CD8-positive, alpha-beta memory T cell (primary cell): Measurements from ENCODE around the gene MICU1. TPM values are rescaled to one million over a fixed set of nuclear protein-coding genes. Genes with fewer than 3 reads are reported as not detected.
A peak's percentile ranks its signal among the peaks of the same experiment; 100 is the strongest.

Source experiments
- CTCF ChIA-PET: fragments of 350-600 bp; sonication (Branson Sonifier 250); formaldehyde crosslinking; loops from one replicate; lab custom pipeline; 2021; ENCODE audit warnings: antibody characterized with exemption; lab: Charles Lee
- POLR2A ChIA-PET: fragments of 350-600 bp; sonication (Branson Sonifier 250); formaldehyde crosslinking; loops from one replicate; lab custom pipeline; 2021; ENCODE audit warnings: antibody characterized with exemption; lab: Charles Lee
- DNase-seq, 5 donors: peaks; one replicate each; pipeline versions ENCODE4 v3.0.0 to v3.0.0-alpha.2; 2020 to 2022; ENCODE audit warnings: mixed read lengths in 1 of 5
- H3K27ac ChIP-seq: one replicate; pipeline ENCODE4 v1.7.0; 2013; ENCODE audit warnings: low read depth, mild to moderate bottlenecking, low read length, moderate library complexity
- H3K27me3 ChIP-seq: 2 replicates; pipeline ENCODE4 v1.7.0; 2013; ENCODE audit warnings: low read length, mild to moderate bottlenecking; ENCODE audit not compliant: insufficient read depth, poor library complexity, severe bottlenecking
- H3K36me3 ChIP-seq: 2 replicates; pipeline ENCODE4 v1.7.0; 2013; ENCODE audit warnings: mild to moderate bottlenecking, low read length, moderate library complexity; ENCODE audit not compliant: insufficient read depth
- H3K4me1 ChIP-seq: 2 replicates; pipeline ENCODE4 v1.7.0; 2013; ENCODE audit warnings: mild to moderate bottlenecking, low read length, moderate library complexity; ENCODE audit not compliant: insufficient read depth
- H3K4me3 ChIP-seq: 2 replicates; pipeline ENCODE4 v1.7.0; 2013; ENCODE audit warnings: mild to moderate bottlenecking, low read length
- H3K9me3 ChIP-seq: 2 replicates; pipeline ENCODE4 v1.7.0; 2013; ENCODE audit warnings: mild to moderate bottlenecking, low read length
- H3K27ac Mint-ChIP-seq, 8 donors: one replicate each; pipeline ENCODE4 v1.8.0; 2020 to 2021; ENCODE audit warnings: mixed read lengths in 8 of 8, mild to moderate bottlenecking in 6 of 8, inconsistent platforms in 3 of 8, moderate library complexity in 3 of 8
- H3K27me3 Mint-ChIP-seq, 2 donors: one replicate each; pipeline ENCODE4 v1.8.0; 2020 to 2021; ENCODE audit warnings: mixed read lengths in 2 of 2, mild to moderate bottlenecking in 1 of 2, moderate library complexity in 1 of 2
- H3K36me3 Mint-ChIP-seq, 3 donors: one replicate each; pipeline ENCODE4 v1.8.0; 2020 to 2021; ENCODE audit warnings: mixed read lengths in 3 of 3, inconsistent platforms in 1 of 3, mild to moderate bottlenecking in 1 of 3
- H3K4me1 Mint-ChIP-seq, 3 donors: one replicate each; pipeline ENCODE4 v1.8.0; 2020 to 2021; ENCODE audit warnings: mixed read lengths in 3 of 3, inconsistent platforms in 1 of 3, mild to moderate bottlenecking in 1 of 3
- H3K4me3 Mint-ChIP-seq, 7 donors: one replicate each; pipeline ENCODE4 v1.8.0; 2020 to 2021; ENCODE audit warnings: mixed read lengths in 7 of 7, mild to moderate bottlenecking in 6 of 7, moderate library complexity in 4 of 7, inconsistent platforms in 2 of 7
- H3K9me3 Mint-ChIP-seq, 5 donors: one replicate each; pipeline ENCODE4 v1.8.0; 2020 to 2022; ENCODE audit warnings: mixed read lengths in 5 of 5, mild to moderate bottlenecking in 3 of 5, moderate library complexity in 2 of 5, inconsistent platforms in 1 of 5
- polyA plus RNA-seq: library from polyadenylated mRNA; unstranded; fragments of 300-500 nt; fragmentation: Illumina TruSeq; gene quantifications from one replicate; pipeline ENCODE4 v1.2.3, GENCODE V29; 2021
- total RNA-seq, 2 experiments: library from RNA; stranded (reverse); gene quantifications; one replicate each; pipeline ENCODE4 v1.2.3, GENCODE V29; 2021

The MICU1 gene
- total and polyA plus RNA-seq, 3 experiments from 2014 or later: 25.3 to 27.9 (median 26.9) TPM

- POLR2A ChIA-PET: no interaction called here
- no peak overlapping the region for H3K4me3 ChIP-seq
- Mint-ChIP-seq H3K27me3 (no peaks in the 10 kb centered on the region), H3K27ac (no peak overlapping the region), H3K4me1 (no peaks in the 10 kb centered on the region), H3K4me3 (no peak overlapping the region), H3K36me3 (peaks cover 14 to 16% (median 15%) of the 10 kb centered on the region in 3 donors), H3K9me3 (peaks cover 0 to 2% (median 0%) of the 10 kb centered on the region in 5 donors)
- H3K27ac ChIP-seq: no peak overlapping the region
- no peaks in the 10 kb centered on the region for H3K4me1 ChIP-seq
- DNase-seq: no peak
- CTCF ChIA-PET: no interaction called here
- H3K36me3 ChIP-seq: no peaks in the 10 kb centered on the region
- no peaks in the 10 kb centered on the region for H3K9me3 ChIP-seq
- no peaks in the 10 kb centered on the region for H3K27me3 ChIP-seq
Observed at GRCh38 chr10:72426986-72427385, 198.9 kb downstream of the MICU1 start.

- H3K9me3 ChIP-seq: no peaks in the 10 kb centered on the region
- no peaks in the 10 kb centered on the region for H3K4me1 Mint-ChIP-seq
- no peaks in the 10 kb centered on the region for H3K4me1 ChIP-seq
- peaks cover 25 to 29% (median 29%) of the 10 kb centered on the region in 3 donors for H3K36me3 Mint-ChIP-seq
- no peak overlapping the region for H3K4me3 Mint-ChIP-seq
- DNase-seq: no peak
- H3K9me3 Mint-ChIP-seq: peaks cover 0 to 3% (median 0%) of the 10 kb centered on the region in 5 donors
- CTCF ChIA-PET: no interaction called here
- H3K27ac ChIP-seq: no peak overlapping the region
- POLR2A ChIA-PET: no interaction called here
- H3K27me3 Mint-ChIP-seq: peaks cover 0 to 2% of the 10 kb centered on the region in 2 donors
- H3K27ac Mint-ChIP-seq: no peak overlapping the region
- H3K27me3 ChIP-seq: no peaks in the 10 kb centered on the region
- H3K36me3 ChIP-seq: no peaks in the 10 kb centered on the region
- no peak overlapping the region for H3K4me3 ChIP-seq
Observed at GRCh38 chr10:72425133-72425532, 200.7 kb downstream of the MICU1 start.

- CTCF ChIA-PET: no interaction called here
- H3K27ac ChIP-seq: no peak overlapping the region
- no peaks in the 10 kb centered on the region for H3K9me3 ChIP-seq
- H3K36me3 Mint-ChIP-seq: peaks cover 27 to 33% (median 29%) of the 10 kb centered on the region in 3 donors
- POLR2A ChIA-PET: no interaction called here
- H3K4me3 Mint-ChIP-seq: no peak overlapping the region
- H3K9me3 Mint-ChIP-seq: peaks cover 0 to 3% (median 0%) of the 10 kb centered on the region in 5 donors
- no peak overlapping the region for H3K4me3 ChIP-seq
- no peaks in the 10 kb centered on the region for H3K4me1 ChIP-seq
- no peak for DNase-seq
- no peaks in the 10 kb centered on the region for H3K36me3 ChIP-seq
- H3K27me3 ChIP-seq: no peaks in the 10 kb centered on the region
- peaks cover 0 to 2% of the 10 kb centered on the region in 2 donors for H3K27me3 Mint-ChIP-seq
- no peaks in the 10 kb centered on the region for H3K4me1 Mint-ChIP-seq
- peak overlapping the region in 1 of 8 donors; percentile 68 for H3K27ac Mint-ChIP-seq
Observed at GRCh38 chr10:72424561-72424960, 201.3 kb downstream of the MICU1 start.

- H3K9me3 Mint-ChIP-seq: peaks cover 0 to 3% (median 0%) of the 10 kb centered on the region in 5 donors
- no peak overlapping the region for H3K27ac Mint-ChIP-seq
- no peak overlapping the region for H3K4me3 Mint-ChIP-seq
- H3K4me1 Mint-ChIP-seq: no peaks in the 10 kb centered on the region
- H3K9me3 ChIP-seq: no peaks in the 10 kb centered on the region
- ChIA-PET POLR2A (no interaction called here), CTCF (no interaction called here)
- DNase-seq: no peak
- H3K36me3 Mint-ChIP-seq: peaks cover 27 to 35% (median 29%) of the 10 kb centered on the region in 3 donors
- H3K4me3 ChIP-seq: no peak overlapping the region
- peaks cover 0 to 2% of the 10 kb centered on the region in 2 donors for H3K27me3 Mint-ChIP-seq
- no peaks in the 10 kb centered on the region for H3K4me1 ChIP-seq
- no peaks in the 10 kb centered on the region for H3K36me3 ChIP-seq
- H3K27me3 ChIP-seq: no peaks in the 10 kb centered on the region
- no peak overlapping the region for H3K27ac ChIP-seq
Observed at GRCh38 chr10:72423426-72423825, 202.5 kb downstream of the MICU1 start.

- DNase-seq: no peak
- Histone ChIP-seq H3K27me3 (no peaks in the 10 kb centered on the region), H3K9me3 (no peaks in the 10 kb centered on the region), H3K4me1 (no peaks in the 10 kb centered on the region), H3K4me3 (no peak overlapping the region), H3K27ac (no peak overlapping the region), H3K36me3 (no peaks in the 10 kb centered on the region)
- Mint-ChIP-seq H3K27ac (peak overlapping the region in 2 of 8 donors; percentile 50 to 60), H3K27me3 (peaks cover 0 to 2% of the 10 kb centered on the region in 2 donors), H3K4me3 (no peak overlapping the region), H3K36me3 (peaks cover 25 to 35% (median 28%) of the 10 kb centered on the region in 3 donors), H3K9me3 (peaks cover 0 to 3% (median 0%) of the 10 kb centered on the region in 5 donors), H3K4me1 (no peaks in the 10 kb centered on the region)
- ChIA-PET CTCF (no interaction called here), POLR2A (no interaction called here)
Observed at GRCh38 chr10:72421885-72422540, 203.9 kb downstream of the MICU1 start.

- Histone ChIP-seq H3K4me3 (no peak overlapping the region), H3K36me3 (no peaks in the 10 kb centered on the region), H3K9me3 (no peaks in the 10 kb centered on the region), H3K27me3 (no peaks in the 10 kb centered on the region), H3K4me1 (no peaks in the 10 kb centered on the region), H3K27ac (no peak overlapping the region)
- Mint-ChIP-seq H3K36me3 (peaks cover 24 to 43% (median 34%) of the 10 kb centered on the region in 3 donors), H3K4me3 (no peak overlapping the region), H3K27me3 (peaks cover 0 to 2% of the 10 kb centered on the region in 2 donors), H3K27ac (no peak overlapping the region), H3K9me3 (peaks cover 0 to 7% (median 3%) of the 10 kb centered on the region in 5 donors), H3K4me1 (no peaks in the 10 kb centered on the region)
- POLR2A ChIA-PET: no interaction called here
- no peak for DNase-seq
- CTCF ChIA-PET: no interaction called here
Observed at GRCh38 chr10:72419241-72419640, 206.6 kb downstream of the MICU1 start.

GRCh38 chr10:72418679-72419078, 207.2 kb downstream of the MICU1 start:
- H3K27me3 ChIP-seq: no peaks in the 10 kb centered on the region
- ChIA-PET POLR2A (no interaction called here), CTCF (no interaction called here)
- H3K4me3 ChIP-seq: no peak overlapping the region
- no peak overlapping the region for H3K27ac ChIP-seq
- no peaks in the 10 kb centered on the region for H3K4me1 ChIP-seq
- no peaks in the 10 kb centered on the region for H3K4me1 Mint-ChIP-seq
- H3K9me3 Mint-ChIP-seq: peaks cover 0 to 8% (median 3%) of the 10 kb centered on the region in 5 donors
- H3K27me3 Mint-ChIP-seq: peaks cover 0 to 2% of the 10 kb centered on the region in 2 donors
- no peaks in the 10 kb centered on the region for H3K9me3 ChIP-seq
- H3K4me3 Mint-ChIP-seq: no peak overlapping the region
- H3K27ac Mint-ChIP-seq: peak overlapping the region in 2 of 8 donors; percentile 3 to 24
- peaks cover 24 to 46% (median 34%) of the 10 kb centered on the region in 3 donors for H3K36me3 Mint-ChIP-seq
- DNase-seq: no peak
- H3K36me3 ChIP-seq: no peaks in the 10 kb centered on the region

- no peak overlapping the region for H3K27ac ChIP-seq
- Mint-ChIP-seq H3K4me1 (no peaks in the 10 kb centered on the region), H3K4me3 (no peak overlapping the region), H3K27ac (no peak overlapping the region), H3K9me3 (peaks cover 0 to 8% (median 3%) of the 10 kb centered on the region in 5 donors), H3K27me3 (peaks cover 0 to 2% of the 10 kb centered on the region in 2 donors), H3K36me3 (peaks cover 23 to 42% (median 29%) of the 10 kb centered on the region in 3 donors)
- H3K27me3 ChIP-seq: no peaks in the 10 kb centered on the region
- ChIA-PET POLR2A (no interaction called here), CTCF (no interaction called here)
- DNase-seq: no peak
- no peaks in the 10 kb centered on the region for H3K36me3 ChIP-seq
- no peaks in the 10 kb centered on the region for H3K9me3 ChIP-seq
- H3K4me3 ChIP-seq: no peak overlapping the region
- no peaks in the 10 kb centered on the region for H3K4me1 ChIP-seq
Observed at GRCh38 chr10:72417971-72418370, 207.9 kb downstream of the MICU1 start.
